HG03064 (cell line): Measurements from ENCODE around the gene LIMK1.

ENCODE experiments used
- ATAC-seq: cut with Tn5 transposase; IDR thresholded peaks from one replicate; pipeline ENCODE4 v1.9.1; 2021; ENCODE audit warnings: low read depth; ENCODE audit not compliant: unreplicated experiment

LIMK1 gene

DNA sequence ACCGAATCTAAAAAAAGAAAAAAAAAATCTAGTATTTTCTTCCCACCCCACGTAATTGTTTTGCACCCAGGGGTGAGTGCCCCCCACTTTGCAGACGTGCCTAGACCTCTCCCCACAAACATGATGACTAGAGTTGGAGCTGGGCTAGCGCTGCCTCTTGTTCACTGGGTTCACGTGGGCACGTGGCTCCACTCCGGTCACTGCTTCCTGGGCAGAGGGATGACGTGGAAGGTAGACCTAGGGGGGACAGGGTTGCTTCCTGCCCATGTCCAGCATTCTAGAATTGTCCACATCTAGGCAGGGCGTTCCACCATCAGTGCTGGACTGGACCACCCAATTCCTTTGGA lies 861 bp upstream of the LIMK1 start:
- ATAC-seq: no peak

DNA sequence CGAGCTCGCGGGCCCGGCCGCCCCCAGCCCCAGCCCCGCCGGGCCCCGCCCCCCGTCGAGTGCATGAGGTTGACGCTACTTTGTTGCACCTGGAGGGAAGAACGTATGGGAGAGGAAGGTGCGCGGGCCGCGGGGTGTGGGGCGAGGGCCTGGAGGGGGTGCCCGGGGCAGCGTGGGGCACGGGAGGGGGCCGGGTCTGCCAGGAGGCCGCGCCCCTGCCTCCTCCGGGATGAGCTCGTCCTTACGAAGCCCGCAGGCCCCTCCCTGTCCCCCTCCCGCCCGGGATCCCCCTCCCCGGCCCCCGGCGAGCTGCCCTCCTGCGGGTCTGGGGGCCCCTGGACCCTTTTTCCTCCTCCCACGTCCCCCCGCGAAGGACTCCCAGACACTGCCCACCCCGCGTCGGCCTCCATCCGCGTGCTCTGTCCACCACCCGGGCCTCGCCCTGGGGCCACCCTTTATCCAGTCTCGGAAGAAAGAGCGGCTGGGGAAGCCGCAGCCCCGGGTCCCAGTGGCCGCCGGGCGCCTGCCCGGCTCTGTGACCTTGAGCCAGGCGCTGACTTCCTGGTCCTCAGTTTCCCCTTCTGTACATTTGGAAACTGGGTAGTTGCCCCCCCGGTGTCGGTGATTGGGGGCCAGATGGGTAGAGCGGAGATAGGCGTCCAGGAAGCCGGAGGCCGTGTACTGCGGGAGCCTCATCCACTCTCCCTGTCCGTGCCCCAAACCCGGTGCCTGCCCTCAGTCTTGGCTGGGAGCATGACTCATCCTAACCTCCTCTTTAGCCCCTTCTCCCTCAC lies 521 bp downstream of the LIMK1 start:
- ATAC-seq: peak; percentile 44

DNA sequence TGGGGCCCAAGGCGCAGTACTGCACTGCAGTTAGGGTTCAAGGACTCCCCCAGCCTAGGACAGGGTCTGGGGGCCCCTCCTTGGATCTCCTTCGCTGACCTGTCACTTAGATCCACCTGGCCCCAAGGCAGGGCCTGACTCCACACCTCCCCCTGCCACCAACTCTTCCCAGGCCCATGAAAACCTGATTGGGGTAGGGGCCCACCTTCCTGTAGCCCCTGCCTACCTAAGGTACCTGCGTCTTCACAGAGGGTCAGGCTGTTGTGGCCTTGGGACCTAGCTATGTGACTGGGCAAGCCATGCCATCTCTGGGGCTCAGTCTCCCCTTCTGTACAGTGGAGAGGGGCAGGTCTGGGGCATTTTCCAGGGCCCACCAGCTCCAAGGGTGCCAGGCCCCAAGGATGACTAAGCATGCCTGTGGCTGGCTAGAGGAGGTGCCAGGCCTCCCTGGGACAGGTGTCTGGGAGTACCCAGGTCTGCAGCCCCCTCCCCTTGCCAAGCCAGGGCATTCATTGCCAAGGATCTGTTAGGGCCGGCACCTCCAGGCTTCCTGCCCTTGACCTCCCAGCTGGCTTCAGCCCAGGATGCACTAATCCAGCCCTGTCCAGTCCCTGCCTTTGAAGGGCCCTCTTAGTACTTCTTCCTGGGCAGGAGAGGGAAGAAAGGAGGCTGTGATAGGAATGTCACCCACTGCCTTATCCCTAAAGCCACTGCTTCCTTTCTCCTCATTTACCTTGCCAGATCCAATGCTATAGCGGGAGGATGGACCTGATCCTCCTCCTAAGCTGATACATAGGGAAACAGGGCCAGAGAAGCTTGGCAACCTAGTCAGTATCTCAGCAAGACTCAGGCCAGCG lies 1.3 kb downstream of the LIMK1 start:
- no peak for ATAC-seq

DNA sequence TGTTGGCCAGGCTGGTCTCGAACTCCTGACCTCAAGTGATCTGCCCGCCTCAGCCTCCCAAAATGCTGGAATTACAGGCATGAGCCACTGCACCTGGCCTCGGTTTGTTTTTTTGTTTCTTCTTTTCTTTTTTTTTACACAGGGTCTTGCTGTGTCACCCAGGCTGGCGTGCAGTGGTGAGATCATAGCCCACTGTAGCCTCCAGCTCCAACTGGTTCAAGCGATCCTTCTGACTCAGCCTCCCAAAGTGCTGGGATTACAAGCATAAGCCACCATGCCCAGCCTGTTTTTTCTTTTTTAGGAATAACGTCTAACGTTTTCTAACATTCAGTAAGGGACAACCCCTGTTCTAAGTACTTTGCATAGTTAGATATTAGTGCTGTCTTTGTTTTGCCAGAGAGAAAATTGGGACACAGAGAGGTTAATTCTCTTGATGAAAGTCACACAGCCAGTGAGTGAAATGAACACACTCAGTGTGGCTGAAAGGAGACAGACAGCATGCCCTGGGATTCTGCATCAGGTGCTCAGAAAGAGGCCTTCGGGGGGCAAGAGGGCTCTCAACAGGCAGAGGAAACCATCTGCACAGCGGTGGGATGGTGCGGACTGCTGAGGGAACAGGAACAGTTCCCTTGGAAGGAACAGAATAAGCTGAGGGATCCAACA lies 4.3 kb downstream of the LIMK1 start:
- ATAC-seq: no peak

DNA sequence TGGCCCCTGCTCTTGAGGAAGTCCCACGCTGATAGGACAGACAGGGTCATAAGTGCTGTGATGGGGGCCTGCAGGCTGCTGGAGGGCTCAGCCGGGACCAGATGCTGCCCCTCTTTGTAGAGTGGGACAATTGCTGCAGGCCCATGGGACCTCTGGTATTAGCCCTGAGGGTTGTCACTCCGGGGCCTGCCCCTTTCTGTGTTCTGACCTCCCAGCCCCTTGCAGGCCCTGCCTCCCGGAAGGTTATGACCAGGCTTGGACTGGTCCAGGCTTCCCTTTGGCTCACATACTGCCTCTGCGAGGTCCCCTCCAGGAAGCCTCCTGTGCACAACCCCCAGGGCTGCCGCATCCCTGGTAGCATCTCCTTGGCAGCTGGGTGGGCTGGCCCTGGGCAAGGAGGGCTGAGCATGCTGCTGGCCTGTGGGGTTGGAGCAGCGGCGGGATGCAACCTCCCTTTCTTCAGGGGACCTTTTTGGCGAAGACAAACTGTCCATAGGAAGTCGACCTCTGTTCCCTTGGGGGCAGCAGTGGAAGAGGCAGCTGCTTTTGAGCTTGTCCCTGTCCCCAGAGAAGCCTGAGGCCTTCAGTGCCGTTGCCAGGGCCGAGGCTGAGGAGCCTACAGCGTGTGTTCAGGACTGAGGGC lies 8.8 kb downstream of the LIMK1 start:
- ATAC-seq: peak; percentile 9

DNA sequence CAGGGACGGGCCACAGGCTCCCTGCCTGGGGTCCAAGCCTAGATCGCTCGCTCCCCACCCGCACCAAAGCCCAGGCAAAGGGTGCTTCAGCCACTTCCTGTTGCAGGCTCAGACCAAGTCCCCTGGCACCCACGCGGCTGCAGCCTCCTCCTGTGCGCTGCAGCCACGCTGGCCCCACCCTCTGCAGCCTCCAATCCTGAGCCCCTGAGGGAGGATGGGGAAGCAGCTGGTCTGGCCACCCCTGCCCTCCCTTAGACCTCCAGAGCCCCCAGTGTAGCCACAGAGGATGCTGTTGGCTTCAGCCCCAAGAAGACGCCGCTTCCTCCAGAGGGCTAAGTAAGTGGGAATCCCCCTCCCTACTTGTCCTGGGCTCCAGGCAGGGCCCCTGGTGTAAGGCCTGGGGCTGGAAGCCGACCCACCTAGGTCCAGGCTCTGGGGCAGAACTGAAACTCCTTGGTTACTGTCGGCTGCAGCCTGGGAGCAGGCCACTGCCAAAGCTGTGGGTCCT lies 9.4 kb downstream of the LIMK1 start:
- ATAC-seq: peak; percentile 54

DNA sequence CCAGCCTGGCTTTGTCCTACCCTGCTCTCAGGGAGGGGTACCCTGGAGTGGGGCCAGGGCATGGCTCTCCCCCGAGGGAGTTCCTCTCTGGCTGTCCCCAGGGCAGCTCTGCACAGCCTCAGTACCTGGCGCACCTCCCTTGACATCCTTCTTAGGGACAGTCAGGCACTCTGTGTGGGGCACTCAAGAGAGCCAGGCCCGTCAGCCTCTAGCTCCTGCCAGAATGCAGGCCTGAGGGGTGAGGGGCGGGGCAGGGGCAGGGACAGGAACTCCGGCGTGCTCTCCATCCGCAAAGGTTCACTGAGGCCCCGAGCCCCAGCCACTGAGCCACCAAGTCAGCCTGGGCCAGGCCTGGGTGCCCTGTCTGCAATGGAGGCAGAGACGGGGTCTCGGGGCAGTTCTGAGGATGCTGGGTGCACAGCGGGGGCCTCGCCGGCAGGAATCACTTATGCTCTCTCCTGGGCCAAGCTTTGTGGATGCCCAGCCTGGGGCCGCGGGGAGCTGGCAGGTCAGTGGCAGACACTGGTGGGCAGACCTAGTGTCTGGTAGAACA lies 10.1 kb downstream of the LIMK1 start:
- ATAC-seq: peak; percentile 18

DNA sequence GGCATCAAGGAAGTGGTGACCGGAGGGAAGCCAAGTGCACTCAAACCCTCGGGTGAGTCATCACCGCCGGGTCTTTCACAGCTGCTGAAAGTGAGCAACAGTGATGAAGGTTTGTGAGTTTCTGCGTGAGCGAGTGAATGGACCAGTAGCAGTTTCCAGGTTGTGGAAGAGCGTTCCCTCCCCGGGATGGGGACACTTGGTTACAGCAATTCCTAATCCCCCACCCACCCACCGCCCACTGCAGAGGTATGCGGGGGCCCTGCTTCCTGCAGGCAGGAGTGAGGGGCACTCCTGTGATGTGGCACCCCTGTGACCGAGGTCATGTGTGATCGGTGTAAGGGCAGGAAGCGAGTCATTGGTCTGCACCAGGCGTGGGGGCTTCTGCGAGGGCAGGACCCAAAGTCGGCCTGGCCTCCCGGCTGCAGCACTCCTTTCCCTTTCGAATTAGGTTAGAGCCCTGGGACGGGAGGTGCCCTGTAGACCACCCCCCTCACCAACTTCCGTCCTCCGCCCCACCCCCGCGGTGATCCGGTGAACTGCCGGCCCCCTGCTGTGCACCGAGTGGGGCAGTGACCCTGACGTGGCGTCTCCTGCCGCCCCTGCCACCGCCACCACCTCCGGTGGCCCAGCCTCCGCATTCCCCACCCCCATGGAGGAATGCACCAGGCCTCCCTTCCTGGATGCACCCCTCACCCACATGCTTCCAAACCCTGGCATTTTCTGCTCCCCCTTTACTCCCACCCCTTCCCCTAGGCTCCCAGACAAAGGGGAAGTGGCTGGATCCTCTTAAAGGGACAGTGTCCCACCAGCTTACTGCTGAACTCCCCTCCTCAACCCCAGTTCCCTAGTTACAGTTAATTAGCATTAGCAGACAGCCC lies 10.9 kb downstream of the LIMK1 start:
- ATAC-seq: peak; percentile 33

DNA sequence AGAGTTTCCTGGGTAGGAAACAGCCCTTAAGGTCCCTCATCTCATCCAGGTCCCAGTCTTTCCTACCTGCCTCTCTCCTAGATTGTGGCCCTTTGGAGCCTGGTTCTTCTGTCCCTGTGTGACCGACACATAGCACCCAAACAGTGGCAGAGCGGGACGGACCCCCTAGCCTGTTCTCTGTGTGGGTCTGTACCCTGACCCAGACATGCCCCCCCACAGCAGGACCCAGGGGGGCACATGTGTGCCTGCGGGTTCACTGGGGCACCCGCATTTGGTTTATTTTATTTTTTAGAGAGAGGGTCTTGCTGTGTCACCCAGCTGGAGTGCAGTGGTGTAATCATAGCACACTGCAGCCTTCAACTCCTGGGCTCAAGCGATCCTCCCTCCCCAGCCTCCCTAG lies 11.5 kb downstream of the LIMK1 start:
- no peak for ATAC-seq

DNA sequence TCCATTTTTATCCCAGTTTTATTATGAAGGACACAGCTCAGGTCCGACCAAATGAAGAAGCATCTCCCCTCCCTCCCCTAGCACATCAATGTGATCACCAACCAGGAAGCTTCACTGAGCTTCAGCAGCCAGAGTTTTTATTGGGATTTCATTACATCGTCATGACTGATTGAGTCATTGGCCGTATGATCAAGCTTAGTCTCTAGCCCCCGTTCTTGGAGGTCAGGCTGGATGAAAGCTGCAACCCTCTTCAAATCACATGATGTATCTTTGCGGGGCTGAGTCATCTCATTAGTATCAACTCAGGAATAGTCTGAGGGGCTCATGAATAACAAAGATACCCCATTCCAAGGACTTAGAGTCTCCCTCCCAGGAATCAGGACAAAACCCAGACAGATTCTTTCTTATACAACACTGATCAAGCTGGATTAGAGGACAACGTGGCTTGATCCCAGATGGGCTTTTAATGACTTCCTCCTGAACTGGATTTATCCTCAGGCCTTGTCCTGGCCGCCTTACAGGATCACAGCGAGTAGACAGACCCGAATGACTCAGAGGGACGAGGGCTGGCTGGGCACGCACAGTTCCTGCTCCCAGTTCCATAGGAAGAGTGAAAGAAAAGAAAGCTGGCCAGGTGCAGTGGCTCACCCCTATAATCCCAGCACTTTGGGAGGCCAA lies 14.5 kb downstream of the LIMK1 start:
- no peak for ATAC-seq

DNA sequence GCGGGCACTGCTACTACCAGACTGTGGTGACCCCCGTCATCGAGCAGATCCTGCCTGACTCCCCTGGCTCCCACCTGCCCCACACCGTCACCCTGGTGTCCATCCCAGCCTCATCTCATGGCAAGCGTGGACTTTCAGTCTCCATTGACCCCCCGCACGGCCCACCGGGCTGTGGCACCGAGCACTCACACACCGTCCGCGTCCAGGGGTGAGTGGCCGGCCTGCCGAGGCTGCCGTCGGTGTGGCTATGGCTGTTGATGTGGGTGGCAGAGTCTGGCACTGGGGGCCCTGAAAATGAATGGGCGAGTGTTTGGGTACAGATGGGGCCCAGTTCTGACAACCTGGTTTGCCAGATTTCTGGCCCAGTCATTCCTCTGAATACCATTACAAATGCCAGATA lies 15.4 kb downstream of the LIMK1 start:
- ATAC-seq: no peak

DNA sequence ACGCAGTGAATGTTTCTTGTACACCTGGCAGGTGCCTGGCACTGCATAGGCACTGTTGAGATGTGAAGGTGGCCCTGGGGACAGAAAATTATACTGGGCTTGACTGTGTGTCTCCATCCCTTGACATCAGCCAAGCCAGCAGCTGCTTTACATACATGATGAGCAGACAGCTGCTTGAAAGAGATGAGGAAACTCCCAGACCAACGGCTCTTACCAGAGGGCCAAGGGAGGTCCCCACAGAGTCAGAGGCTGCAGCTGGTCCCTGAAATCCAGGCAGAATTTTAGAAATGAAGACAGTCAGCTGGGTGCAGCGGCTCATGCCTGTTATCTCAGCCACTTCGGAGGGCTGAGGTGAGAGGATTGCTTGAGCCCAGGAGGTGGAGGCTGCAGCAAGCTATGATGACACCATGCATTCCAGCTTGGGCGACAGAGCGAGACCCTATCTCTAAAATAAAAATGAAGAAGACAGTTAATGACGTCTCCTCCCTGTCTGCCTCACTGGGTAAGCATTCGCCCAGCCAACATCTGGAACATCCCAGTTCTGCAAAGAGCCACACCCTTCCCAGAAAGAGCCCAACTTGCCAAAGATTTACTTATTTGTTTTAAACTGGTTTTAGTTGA lies 17.6 kb downstream of the LIMK1 start:
- ATAC-seq: peak; percentile 74

DNA sequence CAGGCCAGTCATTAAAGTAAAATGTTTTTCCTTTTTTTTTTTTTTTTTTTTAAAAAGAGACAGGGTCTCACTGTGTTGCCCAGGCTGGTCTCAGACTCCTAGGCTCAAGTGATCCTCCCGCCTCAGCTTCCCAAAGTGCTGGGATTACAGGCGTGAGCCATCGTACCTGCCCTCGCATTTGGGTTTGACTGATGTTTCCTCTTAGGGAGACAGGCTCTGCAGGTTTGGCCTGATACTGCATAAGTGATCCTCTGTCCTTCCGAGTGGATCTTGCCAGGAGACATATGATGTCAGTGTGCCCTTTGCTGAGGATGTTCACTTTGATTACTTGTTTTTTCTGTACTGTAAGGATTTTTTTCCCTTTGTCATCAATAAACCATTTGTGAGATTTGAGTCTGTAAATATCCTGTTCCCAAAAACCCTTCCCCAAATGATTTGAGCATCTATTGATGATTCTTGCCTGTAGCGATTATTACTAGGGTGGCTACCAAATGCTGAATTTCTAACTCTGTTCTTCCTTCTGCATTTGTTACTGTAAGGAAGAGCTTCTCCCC lies 19.7 kb downstream of the LIMK1 start:
- ATAC-seq: no peak

DNA sequence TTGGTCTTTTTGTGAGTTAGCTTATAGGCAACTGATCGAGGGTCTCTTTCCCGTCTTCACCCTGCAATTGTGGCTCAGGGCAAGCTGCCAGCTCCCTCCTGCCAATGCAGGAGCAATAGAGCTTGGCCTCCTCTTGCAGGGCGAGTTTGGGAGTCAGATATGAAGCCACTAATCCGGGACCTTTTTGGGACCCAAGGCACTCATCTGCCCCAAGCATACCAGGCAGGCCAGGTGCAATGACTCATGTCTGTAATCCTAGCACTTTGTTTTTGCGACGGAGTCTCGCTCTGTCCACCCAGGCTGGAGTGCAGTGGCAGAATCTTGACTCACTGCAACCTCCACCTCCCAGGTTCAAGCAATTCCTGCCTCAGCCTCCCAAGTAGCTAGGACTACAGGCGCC lies 21.1 kb downstream of the LIMK1 start:
- ATAC-seq: no peak

DNA sequence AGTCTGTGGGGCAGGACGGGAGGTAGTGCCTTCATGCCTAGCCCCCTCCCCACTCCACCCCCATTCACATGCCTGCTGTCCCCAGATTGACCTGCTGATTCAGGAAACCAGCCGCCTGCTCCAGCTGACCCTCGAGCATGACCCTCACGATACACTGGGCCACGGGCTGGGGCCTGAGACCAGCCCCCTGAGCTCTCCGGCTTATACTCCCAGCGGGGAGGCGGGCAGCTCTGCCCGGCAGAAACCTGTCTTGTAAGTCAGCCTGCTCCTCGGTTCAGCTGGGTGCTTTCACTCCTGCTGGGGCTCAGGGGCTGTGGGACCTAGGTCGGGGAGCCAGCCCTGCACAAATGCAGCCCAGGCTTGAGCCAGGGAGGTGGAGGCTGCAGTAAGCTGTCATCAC lies 22.4 kb downstream of the LIMK1 start:
- ATAC-seq: no peak

DNA sequence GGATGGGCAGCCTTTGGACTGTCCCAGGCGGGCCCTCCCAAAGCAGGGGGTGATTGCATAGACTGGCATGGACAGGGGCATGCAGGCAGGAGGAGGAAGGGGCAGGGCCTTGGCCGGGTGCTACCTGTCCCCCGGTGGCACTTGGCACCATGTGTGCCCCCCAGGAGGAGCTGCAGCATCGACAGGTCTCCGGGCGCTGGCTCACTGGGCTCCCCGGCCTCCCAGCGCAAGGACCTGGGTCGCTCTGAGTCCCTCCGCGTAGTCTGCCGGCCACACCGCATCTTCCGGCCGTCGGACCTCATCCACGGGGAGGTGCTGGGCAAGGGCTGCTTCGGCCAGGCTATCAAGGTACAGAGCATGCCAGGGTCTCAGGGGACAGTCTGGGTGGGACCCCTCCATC lies 23.2 kb downstream of the LIMK1 start:
- no peak for ATAC-seq

DNA sequence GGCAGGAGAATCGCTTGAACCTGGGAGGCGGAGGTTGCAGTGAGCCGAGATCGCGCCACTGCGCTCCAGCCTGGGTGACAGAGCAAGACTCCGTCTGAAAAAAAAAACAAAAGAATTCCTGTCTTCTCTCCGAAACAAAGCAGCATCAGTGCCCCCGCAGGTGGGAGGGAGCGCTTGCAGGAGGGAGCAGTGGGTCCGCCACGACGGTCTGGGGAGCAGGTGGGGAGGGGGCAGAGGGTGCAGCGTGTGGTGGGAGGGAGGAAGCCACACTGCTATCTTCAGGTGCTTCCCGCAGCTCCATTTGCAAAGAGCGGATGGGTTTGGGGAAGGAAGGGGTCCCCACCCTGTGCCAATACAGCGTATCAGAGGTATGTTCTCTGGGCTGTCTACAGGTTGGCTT lies 31.7 kb downstream of the LIMK1 start:
- no peak for ATAC-seq

DNA sequence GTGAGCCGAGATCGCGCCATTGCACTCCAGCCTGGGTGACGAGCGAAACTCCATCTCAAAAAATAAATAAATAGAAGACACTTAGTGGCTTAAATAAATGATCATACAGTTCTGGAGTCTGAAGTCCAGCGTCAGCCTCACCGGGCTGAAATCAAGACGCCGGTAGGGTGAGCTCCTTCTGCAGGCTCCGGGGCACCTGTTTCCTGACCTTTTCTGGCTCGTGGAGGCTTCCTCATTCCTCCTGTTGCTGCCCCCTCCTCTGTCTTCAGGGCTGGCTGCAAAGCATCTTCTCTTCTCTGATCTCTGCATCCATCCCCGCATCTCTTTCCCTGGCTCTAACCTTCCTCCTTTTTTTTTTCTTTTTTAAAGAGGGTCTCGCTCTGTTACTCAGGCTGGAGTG lies 32.8 kb downstream of the LIMK1 start:
- no peak for ATAC-seq
